GM23338 (cell line): ENCODE results near the gene AGBL4.

Experiments
- CTCF ChIP-seq, 2 experiments: fragments of 200-600 bp in 1 of 2; sonication (generic) in 1 of 2; conservative IDR thresholded peaks; 2 replicates each; pipeline versions ENCODE4 v1.5.1 to v1.6.1; 2016 to 2017; ENCODE audit warnings: antibody characterized with exemption in 2 of 2, low read depth in 2 of 2, mild to moderate bottlenecking in 2 of 2, moderate library complexity in 1 of 2
- EZH2 ChIP-seq: fragments of 200-600 bp; sonication (generic); IDR thresholded peaks from one replicate; pipeline ENCODE4 v1.8.0; 2017; ENCODE audit warnings: antibody characterized with exemption, mild to moderate bottlenecking, low read depth; ENCODE audit not compliant: unreplicated experiment
- EZH2phosphoT487 ChIP-seq: fragments of 200-600 bp; sonication (generic); IDR thresholded peaks from one replicate; pipeline ENCODE4 v1.8.1; 2018; ENCODE audit warnings: antibody characterized with exemption; ENCODE audit not compliant: unreplicated experiment
- NANOG ChIP-seq: IDR thresholded peaks from 2 replicates; pipeline ENCODE4 v1.6.1; 2016; ENCODE audit warnings: antibody characterized with exemption, borderline replicate concordance
- POLR2AphosphoS5 ChIP-seq: IDR thresholded peaks from 2 replicates; pipeline ENCODE4 v1.6.1; 2016; ENCODE audit warnings: antibody characterized with exemption, low read depth

GRCh38 chr1:48643193-48643592 lies 1380.6 kb downstream of the AGBL4 start:
- TF ChIP-seq CTCF (conservative IDR thresholded peaks at IDR 0.05; ENCODE audit: low read depth in 2 of 2), result no peak
- TF ChIP-seq POLR2AphosphoS5, result no peak
- TF ChIP-seq EZH2, result no peak
- TF ChIP-seq EZH2phosphoT487, result no peak
- no peak for TF ChIP-seq NANOG
